Measurements from ENCODE around the gene SOX12.
A peak's percentile ranks its signal among the peaks of the same experiment; 100 is the strongest.

SOX12 gene

DNA sequence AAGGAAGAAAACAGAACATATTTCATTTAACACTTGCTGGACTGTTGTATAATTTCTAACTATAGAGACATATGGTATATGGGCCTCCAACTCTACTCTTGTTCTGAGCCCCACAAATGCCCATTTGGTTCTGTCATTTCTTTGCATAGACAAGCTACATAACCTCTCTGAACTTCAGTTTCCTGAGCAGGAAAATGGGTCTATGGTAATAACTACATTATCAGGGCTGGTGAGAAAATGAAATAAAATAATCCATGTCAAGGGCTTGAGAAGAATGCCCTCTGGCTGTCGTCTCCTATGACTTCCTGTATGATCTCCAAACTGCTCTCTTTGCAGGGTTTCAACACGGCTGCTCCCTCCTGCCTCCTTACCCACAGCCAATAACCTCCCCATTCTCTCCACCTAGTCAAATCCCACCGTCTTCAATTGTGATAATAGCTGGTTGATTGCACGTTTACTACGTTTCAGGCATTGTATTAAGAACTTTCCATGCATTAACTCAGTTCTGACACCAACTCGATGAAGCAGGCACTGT lies 16.0 kb upstream of the SOX12 start:
- no peaks in the 10 kb centered on the region for H3K36me3 ChIP-seq (replicated peaks)
- peak overlapping the region; percentile 53 for H3K4me3 ChIP-seq (ENCODE audit: low read depth, low read length)
- in situ Hi-C loops (cut with HindIII; ENCODE audit: low pct_ligation_motif_present, low sequenced_read_pairs): no loop called here
- peak; percentile 23 for TF ChIP-seq CTCF (IDR thresholded peaks at IDR 0.05; ENCODE audit: low read depth, low read length, missing control alignments)
- DNase-seq: no peak
- H3K27ac ChIP-seq: peak overlapping the region; percentile 97
- H3K27me3 ChIP-seq (replicated peaks): no peaks in the 10 kb centered on the region

DNA sequence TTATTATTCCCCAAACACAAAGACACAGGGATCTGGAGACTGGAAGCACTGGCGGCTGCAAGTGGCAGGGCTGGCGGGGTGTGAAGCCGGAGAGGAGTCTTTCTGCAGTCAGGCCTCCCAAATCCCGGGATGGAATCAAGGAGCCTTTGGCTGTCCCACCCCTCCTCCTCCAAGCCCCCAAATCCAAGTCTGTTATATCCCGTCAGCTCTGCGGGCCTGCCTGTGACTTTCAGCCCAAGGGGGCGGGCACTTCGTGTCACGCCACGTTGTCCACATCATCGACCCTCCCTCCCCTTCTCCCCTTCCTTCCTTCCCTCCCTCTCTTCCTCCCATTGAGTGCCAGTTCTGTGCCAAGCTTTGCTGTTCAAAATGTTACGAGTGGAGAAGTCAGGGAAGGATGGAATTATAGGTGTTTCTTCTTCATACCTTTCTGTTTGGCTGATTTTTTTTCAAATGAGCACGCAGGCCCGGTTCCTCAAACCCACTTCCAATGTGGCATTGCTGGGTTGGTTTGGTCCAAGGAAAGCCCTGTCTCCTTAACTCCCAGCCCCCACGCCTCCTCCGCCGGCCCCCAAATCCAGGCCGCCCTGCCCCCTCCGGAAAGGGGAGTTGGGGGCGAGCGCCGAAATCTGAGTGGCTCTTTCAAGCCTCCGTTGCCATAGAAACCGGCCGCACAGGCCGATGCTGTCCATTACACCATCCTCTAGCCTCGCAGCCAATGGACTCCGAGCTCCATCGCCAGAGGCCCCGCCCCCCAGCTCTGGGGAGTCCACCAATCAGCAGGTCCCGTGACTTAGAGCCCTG lies 15.3 kb upstream of the SOX12 start:
- no peaks in the 10 kb centered on the region for H3K27me3 ChIP-seq (replicated peaks)
- no peaks in the 10 kb centered on the region for H3K36me3 ChIP-seq (replicated peaks)
- H3K4me3 ChIP-seq (ENCODE audit: low read depth, low read length): peak overlapping the region; percentile 53
- TF ChIP-seq CTCF (IDR thresholded peaks at IDR 0.05; ENCODE audit: low read depth, low read length, missing control alignments): no peak
- in situ Hi-C loops (cut with HindIII; ENCODE audit: low pct_ligation_motif_present, low sequenced_read_pairs): no loop called here
- peak overlapping the region; percentile 97 for H3K27ac ChIP-seq
- DNase-seq: peak; percentile 99

- Histone ChIP-seq H3K36me3 (replicated peaks) (no peaks in the 10 kb centered on the region), H3K27me3 (replicated peaks) (no peaks in the 10 kb centered on the region), H3K4me3 (ENCODE audit: low read depth, low read length) (no peak overlapping the region), H3K27ac (peak overlapping the region; percentile 46)
- in situ Hi-C loops (cut with HindIII; ENCODE audit: low pct_ligation_motif_present, low sequenced_read_pairs): no loop called here
- TF ChIP-seq CTCF (IDR thresholded peaks at IDR 0.05; ENCODE audit: low read depth, low read length, missing control alignments): no peak
- no peak for DNase-seq
These were observed 14.7 kb upstream of the SOX12 start for GRCh38 chr20:310645-311044.

DNA sequence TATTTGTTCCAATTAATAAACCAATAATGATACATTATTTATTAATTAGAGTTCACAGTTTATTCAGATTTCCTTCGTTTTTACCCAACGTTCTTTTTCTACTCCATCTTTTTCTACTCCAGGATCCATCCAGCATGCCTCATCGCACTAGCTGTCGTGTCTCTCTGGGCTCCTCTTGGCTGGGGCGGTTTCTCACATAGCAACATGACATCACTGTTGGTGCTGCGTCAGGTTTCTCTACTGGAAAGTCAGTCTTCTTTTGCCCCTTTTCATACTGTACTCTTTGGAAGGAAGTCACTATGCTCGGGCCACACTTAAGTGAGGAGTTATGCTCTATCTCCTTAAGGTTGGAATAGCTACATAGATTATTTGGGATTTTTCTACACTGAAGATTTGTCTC lies 13.7 kb upstream of the SOX12 start:
- H3K4me3 ChIP-seq (ENCODE audit: low read depth, low read length): no peak overlapping the region
- no peak overlapping the region for H3K27ac ChIP-seq
- H3K27me3 ChIP-seq (replicated peaks): no peaks in the 10 kb centered on the region
- DNase-seq: no peak
- H3K36me3 ChIP-seq (replicated peaks): no peaks in the 10 kb centered on the region
- no peak for TF ChIP-seq CTCF (IDR thresholded peaks at IDR 0.05; ENCODE audit: low read depth, low read length, missing control alignments)
- in situ Hi-C loops (cut with HindIII; ENCODE audit: low pct_ligation_motif_present, low sequenced_read_pairs): no loop called here

DNA sequence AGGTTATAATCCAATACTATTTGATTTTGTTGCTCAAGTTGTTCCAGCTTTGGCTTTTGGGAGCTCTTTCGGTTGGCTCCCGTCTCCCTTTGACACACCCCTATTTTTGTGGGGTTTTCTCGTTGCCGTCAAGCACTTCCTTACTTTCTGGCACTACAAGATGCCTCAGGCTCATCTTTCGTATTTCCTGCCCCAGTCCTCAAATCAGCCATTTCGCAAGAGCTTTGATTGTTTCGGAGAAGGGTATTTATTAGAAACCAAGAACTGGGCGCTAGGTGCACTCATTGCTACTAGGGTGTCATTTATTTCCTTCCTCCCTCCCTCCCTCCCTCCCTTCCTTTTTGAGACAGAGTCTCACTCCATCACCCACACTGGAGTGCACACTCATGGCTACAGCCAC lies 13.3 kb upstream of the SOX12 start:
- TF ChIP-seq CTCF (IDR thresholded peaks at IDR 0.05; ENCODE audit: low read depth, low read length, missing control alignments): no peak
- Histone ChIP-seq H3K36me3 (replicated peaks) (no peaks in the 10 kb centered on the region), H3K27ac (no peak overlapping the region), H3K27me3 (replicated peaks) (no peaks in the 10 kb centered on the region), H3K4me3 (ENCODE audit: low read depth, low read length) (no peak overlapping the region)
- no peak for DNase-seq
- in situ Hi-C loops (cut with HindIII; ENCODE audit: low pct_ligation_motif_present, low sequenced_read_pairs): no loop called here
